HG02938 (cell line): ENCODE data around the gene TERC.
A peak's percentile ranks its signal among the peaks of the same experiment; 100 is the strongest.
"Not testable (repeated sequence)": the region's sequence is repeated elsewhere in the genome, so short reads cannot be mapped to it uniquely, and the experiment has no call there.

Source experiments
- ATAC-seq: cut with Tn5 transposase; IDR thresholded peaks from one replicate; pipeline ENCODE4 v1.9.1; 2021; ENCODE audit warnings: mild to moderate bottlenecking, moderate library complexity; ENCODE audit not compliant: unreplicated experiment

The TERC gene

DNA sequence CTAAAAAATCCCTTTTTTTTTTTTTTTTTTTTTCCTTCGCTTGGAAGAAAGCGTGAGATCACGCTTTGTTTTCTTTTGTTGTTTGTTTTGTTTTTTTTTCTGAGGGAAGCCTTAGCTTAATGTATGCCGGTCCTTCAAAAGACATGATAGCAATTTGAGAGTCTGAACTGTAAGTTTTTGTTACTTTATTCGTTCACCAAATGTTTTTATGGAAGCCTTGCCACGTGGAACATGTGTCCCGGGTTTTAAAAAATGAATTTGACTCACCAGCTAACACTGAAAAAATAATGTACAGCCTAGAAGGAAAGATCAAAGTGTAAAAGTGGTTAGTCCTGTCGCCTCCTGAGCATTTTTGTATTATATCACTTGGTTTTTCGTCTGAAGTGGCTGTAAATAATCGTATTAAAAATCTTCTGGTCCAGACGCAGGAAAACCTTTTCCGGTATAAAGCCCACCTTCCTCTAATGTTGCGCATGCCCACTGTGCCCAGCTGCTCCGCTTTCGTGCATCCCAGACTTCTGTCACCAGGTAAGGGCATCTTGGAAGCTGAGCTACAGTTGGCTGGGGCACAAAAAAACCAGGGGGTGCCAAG, 7.5 kb upstream of the TERC start:
- peak; percentile 2 for ATAC-seq

DNA sequence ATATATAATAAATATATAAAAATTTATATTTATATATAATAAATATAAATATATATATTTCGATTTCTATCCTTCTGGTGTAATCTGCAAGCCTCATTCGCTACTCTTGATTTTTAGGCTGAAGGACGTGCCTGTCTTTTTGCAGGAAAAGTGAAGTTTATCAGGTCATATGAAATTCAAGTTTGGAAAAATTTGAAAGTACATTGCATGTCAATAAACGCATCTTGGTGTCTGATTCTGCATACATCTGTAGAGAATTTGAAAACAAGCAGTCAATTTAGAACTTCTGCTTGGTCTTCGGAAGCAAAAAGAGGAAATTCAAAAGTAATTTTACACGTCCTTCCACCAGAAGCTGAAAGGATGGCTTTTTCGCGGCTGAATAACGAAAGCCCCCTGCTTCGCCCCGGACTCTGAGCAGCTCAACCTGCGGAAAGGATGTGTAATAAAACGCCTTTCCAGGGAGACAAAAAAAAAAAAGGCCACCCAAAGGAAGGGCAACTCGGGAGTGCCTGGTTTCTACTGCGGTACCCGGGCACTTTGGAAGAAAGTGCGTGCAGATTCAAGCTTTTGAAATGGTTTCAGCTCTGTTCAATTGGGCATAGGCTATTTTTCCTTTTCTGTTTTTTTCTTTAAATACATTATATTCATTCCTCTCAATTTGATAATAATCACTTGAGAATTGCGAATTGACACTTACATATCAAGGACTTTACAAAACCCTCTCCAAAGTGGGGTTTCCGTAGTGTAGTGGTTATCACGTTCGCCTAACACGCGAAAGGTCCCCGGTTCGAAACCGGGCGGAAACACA, 6.8 kb upstream of the TERC start:
- no peak for ATAC-seq

DNA sequence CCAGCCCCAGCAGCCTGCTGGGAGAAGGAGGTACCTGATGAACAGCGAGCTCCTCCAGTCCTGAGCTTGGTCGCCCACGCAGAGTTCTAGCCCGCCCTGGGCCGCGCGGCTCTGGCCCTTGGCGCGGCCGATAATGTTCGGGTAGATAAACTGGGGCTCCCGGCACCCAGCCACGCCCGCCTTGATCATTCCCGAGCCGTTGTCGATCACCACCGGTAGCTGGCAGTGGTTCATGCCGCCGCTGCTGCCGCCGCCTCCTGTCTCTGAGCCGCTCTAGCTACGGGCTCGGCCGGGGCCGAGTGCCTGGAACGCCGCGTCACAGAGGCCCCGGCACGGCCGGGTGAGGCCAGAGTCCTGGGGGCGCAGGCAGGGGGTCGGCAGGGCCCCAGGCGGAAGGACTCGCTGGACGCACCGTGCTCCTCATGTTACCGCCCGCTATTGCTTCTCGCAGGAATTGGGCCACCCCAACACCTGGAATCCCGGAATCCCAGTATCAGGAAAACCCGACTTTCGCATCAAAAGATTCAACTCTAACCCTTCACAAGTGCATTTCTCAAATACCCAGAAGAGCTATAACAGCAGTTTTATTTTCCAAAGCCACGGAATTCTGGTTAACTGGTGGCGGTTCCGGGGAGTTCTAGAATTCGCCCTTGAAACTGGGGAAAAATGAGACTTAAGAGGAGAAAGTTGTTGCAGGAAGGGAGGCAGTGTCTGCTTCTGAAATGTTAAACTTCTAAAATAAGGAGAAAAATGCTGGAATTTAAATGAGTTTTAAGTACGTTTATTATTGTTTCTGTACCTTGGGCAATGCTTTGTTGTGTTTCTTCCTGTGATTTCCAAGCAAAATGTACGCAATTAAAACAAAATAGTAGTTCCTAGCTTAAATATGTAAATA, 4.7 kb upstream of the TERC start, which contains the start of gene ACTRT3:
ACTRT3 (minus strand) TSS at position 275 of the 895 bp plus-strand sequence; CDS start at position 234, 41 bp downstream.
- peak; percentile 12 for ATAC-seq

DNA sequence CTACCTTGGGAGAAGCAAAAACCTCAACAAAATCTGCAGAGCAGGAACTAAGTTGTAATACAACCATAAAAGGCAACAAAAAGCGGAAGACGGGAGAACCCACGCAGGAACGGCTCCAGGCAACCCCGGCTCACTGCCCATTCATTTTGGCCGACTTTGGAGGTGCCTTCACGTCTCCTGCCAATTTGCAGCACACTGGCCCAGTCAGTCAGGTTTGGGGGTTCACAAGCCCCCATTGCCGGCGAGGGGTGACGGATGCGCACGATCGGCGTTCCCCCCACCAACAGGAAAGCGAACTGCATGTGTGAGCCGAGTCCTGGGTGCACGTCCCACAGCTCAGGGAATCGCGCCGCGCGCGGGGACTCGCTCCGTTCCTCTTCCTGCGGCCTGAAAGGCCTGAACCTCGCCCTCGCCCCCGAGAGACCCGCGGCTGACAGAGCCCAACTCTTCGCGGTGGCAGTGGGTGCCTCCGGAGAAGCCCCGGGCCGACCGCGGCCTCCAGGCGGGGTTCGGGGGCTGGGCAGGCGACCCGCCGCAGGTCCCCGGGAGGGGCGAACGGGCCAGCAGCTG, 463 bp downstream of the TERC start:
- peak; percentile 34 for ATAC-seq

DNA sequence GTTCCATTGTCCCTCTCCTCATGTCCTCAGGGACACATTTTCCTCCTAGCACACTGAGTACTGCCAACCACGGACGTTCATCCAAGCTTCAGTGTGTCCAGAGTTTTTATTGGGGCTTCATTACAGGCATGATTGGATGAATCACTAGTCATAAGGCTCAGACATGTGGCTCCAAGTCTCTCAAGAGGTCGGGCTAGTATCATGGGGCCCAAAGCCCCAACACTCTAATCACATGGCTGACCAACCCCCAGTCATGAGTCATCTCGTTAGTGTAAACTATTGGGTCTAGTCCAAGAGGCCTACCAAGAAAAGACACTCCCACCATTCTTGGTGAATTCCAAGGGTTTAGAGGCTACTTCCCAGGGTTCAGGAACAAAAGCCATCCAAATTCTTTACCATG, 4.4 kb downstream of the TERC start:
- no peak for ATAC-seq

DNA sequence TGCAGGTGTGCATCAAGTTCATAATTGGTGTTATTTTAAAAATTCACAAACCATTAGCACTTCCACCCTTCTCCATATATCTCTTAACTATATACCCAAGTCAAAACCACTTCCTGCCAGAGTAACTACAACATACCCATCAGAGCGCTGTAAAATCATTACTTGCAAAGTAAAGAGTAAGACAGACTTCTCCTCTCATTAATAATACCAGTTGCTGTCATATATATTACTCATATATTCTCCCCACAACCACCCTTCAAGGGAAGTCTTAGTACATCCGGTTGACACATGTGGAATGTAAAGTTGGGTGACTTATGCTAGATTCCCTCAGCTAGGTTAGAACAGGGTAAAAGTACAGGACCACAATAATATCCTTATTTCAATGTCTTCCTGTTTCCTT, 5.6 kb downstream of the TERC start:
- ATAC-seq, result peak; percentile 80

DNA sequence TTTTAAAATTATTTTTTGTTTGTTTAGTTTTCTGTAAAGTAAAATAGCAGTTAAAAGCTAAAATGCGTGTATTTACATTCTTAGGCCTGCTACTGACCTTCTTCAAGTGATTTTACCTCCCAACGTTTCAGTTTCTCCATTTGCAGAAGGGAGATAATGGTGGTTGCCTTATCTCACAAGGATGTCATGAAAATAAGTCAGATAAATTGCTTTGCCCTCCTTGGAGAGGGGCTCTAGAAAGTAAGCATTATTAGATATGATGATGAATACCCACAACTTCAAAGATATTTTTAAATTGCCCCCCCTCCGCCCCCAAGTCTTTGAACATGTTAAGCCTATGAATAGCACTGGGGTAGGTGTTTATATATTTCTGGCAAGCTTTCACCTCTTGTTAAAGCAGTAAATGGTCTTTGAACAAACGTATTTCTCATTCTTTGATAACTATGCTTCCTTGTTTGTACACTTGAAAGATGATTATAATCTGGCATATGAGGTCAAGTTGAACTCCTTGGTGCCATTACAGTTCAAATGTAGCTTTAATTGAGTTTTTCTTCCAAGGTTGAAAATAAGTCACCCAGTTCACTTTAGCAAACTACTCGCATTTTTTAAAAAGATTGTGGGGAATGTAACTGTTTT, 6.4 kb downstream of the TERC start:
- no peak for ATAC-seq

DNA sequence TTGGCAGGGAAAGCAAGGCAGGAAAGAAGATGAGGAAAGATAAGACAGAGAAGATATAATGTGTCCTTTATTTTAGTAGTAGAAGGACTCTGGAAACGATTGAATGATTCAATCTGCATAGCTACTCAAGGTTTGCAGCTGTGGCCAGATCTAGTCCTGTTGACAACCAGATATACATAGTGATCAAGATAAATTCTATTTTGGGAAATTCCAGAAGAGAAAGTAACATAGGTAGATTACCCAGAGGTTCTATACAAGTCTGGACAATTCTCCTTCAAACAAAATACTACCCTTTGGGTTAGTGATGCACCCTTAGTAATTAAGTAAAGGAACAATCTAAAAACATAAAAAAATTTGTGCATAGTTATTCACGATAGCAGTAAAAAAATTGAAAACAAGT, 9.4 kb downstream of the TERC start:
- no peak for ATAC-seq

DNA sequence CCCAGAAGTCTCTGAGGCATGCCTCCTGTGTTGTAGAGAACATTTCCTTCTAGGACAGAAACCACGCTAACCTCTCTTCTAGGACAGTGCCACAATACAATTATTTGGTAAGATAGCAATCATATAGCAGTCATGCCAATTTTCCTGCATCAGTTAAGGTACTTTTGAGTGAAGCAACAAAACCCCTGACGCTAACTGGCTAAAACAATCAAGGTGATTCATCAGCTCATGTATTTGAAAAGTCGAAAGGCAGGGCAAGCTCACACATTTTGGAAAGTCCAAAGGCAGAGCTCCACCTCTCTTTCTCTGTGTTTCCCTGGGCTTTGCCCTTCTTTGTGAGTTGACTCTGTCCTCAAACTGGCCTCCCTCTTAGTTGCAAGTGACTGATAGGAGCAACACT, 10.1 kb downstream of the TERC start:
- no peak for ATAC-seq

DNA sequence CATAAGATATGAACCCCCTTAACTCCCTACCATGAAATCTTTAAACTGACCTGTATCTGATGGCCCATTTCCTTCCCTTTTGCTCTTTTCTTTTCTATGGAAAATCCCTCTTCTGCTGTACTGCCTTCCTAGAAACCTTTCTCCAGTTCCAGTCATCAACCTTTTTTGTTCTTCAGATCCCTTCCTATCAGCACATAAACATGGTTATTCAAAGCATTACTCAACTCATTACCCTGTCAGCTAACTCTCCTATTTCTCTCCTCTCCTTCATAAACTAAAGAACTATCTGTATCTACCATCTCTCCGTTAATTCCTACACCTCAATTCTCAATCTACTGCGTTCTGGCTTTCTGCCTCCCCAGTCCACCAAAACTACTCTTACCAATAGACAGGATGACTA, 13.0 kb downstream of the TERC start:
- no peak for ATAC-seq

DNA sequence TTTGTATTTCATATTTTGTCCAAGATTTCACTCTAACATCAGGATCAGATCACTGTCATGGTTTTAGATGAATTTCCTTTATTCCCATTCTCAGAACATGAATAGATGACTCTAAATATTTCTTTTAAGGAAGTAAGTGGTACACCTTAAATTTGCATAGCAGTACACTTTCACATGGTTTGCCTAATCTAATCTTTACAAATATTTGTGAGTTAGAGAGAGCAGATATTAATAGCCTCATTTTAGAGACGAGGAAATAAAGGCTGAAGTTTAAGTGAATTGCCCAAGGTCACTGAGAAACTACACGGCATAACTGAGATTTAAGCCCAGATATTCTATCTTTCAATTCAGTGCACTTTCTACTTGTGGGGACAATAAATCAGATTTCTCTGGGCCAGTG, 14.2 kb downstream of the TERC start:
- ATAC-seq, result no peak

DNA sequence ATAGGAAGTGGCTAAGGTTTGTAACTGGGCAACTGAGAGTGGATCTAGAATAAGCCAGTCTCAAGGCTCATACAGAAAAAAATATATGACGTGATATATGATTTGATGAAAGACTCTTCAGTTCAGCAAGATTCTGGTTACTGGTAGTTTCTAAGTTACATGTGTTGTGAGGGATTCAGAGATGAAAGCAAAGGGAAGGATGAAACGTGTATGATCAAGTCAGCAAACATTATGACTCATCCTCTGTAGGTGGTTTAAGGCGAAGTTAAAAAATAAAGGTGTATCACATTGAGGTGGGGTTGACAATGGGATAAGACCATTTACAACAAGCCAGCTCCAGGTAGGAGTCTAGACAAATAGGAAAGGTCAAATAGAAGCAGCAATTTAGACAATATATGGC, 16.2 kb downstream of the TERC start:
- no peak for ATAC-seq

DNA sequence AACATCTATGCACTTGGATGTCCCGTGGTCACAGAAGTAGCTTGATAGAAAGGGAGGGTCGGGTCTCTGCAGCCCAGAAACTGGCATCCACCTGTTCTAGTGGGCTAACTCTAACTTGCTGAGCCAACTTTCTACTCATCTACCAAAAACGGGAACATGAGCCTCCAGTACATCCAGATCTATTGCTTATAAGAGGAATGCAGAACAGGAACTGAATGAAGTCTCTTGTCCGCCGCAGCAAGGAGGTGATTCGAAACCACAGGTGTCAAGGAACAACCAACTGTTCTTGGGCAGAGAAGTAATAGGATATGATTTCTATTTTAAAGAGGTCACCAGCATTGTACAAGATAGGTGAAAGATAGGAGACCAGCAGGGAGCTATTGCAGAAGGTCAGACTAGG, 17.9 kb downstream of the TERC start:
- ATAC-seq, result no peak

DNA sequence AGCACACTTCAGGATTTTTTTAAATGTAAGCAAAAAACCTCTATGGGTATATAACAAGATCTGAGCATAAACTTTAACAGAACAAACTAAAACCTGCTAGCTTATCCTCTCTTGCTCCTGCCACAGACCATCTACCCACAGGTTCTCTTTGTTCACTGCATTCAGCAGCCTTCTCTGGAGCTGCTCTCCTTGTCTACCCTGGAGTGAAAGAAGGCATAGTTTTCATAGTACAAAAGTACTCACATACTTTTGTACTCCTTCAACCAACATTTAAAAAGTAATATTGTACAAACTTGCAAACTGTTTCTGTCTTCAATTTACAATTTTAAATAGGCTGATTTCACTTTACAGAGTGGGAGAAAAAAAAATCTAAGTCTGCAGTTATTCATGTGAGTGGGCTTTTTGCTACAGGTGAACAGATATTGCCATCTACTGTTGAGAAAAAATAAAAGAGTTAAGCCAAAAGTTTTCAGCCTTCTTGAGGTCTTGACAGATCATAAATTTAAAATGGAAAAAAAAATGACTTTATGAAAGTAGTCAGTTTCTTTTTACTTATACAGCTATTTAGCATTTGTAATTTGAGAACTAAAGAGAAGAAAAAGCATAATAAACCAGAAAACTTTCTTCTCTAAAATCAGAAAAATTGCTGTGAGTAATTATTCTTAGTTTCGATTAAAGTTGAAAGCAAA, 20.4 kb downstream of the TERC start:
- ATAC-seq, result no peak

DNA sequence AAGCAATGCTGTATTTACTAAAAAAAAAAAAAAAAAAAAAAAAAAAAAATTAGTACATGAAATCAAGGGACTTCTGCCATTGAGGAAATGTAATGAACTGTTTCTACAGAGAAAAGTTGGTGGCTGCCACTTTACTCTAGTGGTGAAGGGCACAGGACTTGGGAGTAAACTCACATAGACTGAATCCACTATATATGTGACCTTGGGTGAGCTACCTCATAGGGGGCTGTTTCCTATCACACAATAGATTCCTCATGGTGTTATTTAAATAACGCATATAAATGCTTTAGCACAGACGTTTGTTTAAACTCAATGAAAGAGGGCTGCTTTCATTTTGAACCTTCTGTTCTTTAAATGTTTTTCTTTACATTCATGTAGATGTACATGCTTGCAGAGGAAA, 25.8 kb downstream of the TERC start:
- no peak for ATAC-seq

DNA sequence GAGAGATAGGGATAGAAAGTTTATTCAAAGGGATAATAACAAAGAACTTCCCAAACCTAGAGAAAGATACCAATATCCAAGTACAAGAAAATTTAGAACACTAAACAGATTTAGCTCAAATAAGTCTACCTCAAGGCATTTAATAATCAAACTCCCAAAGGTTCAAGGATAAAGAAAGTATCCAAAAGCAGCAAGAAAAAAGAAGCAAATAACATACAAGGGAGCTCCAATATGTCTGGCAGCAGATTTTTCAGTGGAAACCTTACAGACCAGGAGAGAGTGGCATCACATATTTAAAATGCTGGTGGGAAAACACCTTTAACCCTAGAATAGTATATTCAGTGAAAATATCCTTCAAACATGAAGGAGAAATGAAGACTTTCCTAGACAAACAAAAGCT, 33.0 kb downstream of the TERC start:
- not testable (repeated sequence) for ATAC-seq

DNA sequence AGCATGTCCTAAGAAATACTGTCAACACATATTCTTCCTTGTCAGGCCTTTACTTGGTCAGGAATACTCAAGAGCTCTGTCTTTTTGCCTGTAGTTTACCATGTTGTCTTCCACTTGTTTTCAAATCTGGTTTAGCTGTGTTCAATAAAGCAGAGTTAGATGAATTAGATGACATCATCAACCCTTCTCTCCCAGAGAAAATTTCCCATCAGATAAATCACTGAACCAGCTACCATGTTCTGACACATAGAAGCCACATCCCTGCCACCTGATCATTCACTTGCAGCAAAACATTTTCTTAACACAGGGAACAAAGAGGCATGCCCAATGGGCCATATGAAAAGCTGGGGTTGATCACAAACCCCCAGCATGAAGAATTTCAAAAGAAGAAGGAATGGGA, 42.1 kb downstream of the TERC start:
- no peak for ATAC-seq

DNA sequence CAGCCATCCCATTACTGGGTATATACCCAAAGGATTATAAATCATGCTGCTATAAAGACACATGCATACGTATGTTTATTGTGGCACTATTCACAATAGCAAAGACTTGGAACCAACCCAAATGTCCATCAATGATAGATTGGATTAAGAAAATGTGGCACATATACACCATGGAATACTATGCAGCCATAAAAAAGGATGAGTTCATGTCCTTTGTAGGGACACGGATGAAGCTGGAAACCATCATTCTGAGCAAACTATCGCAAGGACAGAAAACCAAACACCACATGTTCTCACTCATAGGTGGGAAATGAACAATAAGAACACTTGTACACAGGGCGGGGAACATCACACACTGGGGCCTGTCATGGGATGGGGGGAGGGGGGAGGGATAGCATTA, 46.4 kb downstream of the TERC start:
- ATAC-seq, result not testable (repeated sequence)
